GM12892 (cell line): ENCODE data around the gene GNG14.

Source experiments
- POLR2A ChIP-seq: IDR thresholded peaks from 2 replicates; pipeline ENCODE4 v1.6.1; 2011; ENCODE audit warnings: low read depth, low read length, control low read depth
- TAF1 ChIP-seq: IDR thresholded peaks from 2 replicates; pipeline ENCODE4 v1.6.1; 2011; ENCODE audit warnings: low read depth, mild to moderate bottlenecking, control low read depth, low read length, borderline replicate concordance

DNA sequence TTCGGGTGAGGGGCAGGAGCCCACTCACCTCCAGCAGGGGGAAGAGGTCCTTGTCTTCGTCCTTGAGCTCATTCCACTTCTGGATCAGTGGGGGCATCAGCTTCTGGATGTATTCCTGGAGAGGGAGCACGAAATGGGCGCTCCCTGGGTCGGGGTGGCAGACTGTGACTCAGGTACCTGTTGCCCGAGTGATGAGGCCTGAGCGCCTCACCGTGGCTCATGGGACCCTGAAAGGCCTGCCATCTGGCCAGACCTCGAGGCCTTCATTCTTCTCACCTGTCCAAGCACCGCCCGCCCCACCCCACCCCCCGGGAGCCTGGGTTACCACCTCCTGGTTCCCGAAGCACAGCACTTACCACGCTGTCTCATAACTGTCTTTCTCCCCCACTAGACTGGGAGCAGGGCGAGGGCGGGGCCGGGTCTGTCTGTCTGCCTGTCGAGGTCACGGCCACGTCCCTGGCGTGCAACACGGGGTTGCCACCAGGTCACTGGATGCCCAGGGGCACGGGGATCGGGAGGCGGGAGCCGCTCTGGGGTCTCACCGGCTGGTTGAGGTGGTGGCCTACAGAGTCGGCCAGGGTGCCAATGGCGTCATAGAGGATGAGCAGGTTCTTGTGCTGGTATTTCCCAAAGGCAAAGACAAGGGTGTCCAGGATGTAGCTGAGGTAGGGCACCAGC is 18.0 kb downstream of the GNG14 start:
- no peak for TF ChIP-seq POLR2A
- no peak for TF ChIP-seq TAF1
